ENCODE measurements around the gene FHIT. TPM values are rescaled to one million over a fixed set of nuclear protein-coding genes. Genes with fewer than 3 reads are reported as not detected.

Gene FHIT
- total and polyA plus RNA-seq, 4 donors, result 6.9 to 16.5 (median 9.9) TPM

DNA sequence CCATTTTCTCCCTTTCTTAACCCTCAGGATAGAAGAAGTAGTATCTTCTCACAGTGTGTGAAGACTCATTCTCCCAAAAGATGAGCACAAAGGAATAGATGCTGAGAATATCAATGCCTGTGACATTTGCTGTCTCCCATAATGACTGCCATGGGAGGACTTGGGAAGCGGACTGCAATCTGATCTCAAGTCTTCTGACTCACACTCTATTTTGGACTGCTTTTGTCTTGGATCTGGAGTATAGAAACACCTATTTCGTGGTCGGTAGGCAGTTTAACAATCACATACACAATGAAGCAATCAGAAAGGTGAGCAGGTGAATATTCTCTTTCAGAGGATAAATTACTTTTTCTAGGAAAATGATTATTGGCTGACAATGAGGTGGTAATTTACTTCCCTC is 852.0 kb downstream of the FHIT start:
- DNase-seq (ENCODE audit: low read depth in 4 of 6, low spot score in 6 of 6), result no peak
- H3K36me3 ChIP-seq (ENCODE audit: control insufficient read depth, insufficient read depth, low read length), result no peaks in the 10 kb centered on the region
- H3K27me3 ChIP-seq (ENCODE audit: control insufficient read depth, insufficient read depth, low read length), result no peaks in the 10 kb centered on the region
- H3K27ac ChIP-seq (ENCODE audit: low read depth, low read length), result no peak overlapping the region
- H3K4me1 ChIP-seq (ENCODE audit: control insufficient read depth, insufficient read depth, low read length), result no peaks in the 10 kb centered on the region
- no peaks in the 10 kb centered on the region for H3K9me3 ChIP-seq (ENCODE audit: control insufficient read depth, insufficient read depth, low read length)
- no CpG with 5 or more reads among the region's 3 CpGs for WGBS (ENCODE audit: insufficient coverage)
- no peak overlapping the region for H3K4me3 ChIP-seq (ENCODE audit: low read depth, low read length)

DNA sequence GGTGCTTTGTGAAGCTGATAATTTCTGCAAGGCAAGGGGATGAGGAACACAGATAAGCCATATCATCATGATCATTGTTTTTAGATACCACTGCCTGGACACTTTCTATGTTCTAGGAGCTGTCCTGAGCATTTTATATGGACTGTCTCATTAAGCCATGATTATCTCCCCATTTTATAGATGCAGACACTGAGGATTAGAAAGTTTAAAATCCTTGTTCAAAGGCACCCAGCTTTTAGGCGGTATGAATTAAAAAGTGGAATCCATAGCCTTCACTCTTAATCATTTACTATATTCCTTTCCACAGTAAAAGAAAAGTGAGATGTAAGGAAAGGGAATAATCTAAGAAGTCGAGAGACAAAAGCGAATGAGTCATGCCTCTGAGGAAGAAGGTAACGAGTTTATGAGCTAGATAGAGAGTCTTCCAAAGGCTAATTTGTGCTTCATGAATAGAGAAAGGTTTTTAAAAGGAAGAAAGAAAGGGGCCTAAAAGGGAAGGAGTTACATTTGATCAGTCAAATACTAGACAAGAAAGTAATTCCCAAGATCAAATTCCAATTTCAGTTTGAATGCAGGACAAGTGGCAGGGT is 856.0 kb downstream of the FHIT start:
- H3K27me3 ChIP-seq (ENCODE audit: control insufficient read depth, insufficient read depth, low read length), result no peaks in the 10 kb centered on the region
- DNase-seq (ENCODE audit: low read depth in 4 of 6, low spot score in 6 of 6), result no peak
- 74% methylated on average over 3 of the region's 4 CpGs for WGBS (ENCODE audit: insufficient coverage)
- no peaks in the 10 kb centered on the region for H3K36me3 ChIP-seq (ENCODE audit: control insufficient read depth, insufficient read depth, low read length)
- H3K27ac ChIP-seq (ENCODE audit: low read depth, low read length), result no peak overlapping the region
- no peaks in the 10 kb centered on the region for H3K4me1 ChIP-seq (ENCODE audit: control insufficient read depth, insufficient read depth, low read length)
- H3K9me3 ChIP-seq (ENCODE audit: control insufficient read depth, insufficient read depth, low read length), result no peaks in the 10 kb centered on the region
- H3K4me3 ChIP-seq (ENCODE audit: low read depth, low read length), result no peak overlapping the region

DNA sequence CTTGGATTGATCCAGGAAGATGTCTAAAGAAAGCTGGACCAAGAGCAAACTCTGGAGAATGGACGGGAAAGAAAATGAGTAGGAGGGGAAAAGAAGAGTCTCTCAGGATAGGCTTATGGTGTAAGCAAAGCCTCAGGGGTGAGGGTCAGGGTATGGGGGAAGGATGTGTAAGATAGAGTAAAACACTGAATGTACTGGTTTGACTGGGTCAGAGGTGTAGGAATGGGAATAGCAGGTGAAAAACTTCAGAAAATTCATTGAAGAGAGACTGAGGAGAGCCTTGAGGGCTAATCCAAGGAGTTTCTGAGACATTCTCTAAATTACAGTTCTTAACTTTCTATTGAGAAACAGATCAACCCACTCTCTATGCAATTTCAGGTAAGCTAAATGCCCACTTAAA is 857.3 kb downstream of the FHIT start:
- 85% methylated on average over 1 of the region's 1 CpG for WGBS (ENCODE audit: insufficient coverage)
- H3K36me3 ChIP-seq (ENCODE audit: control insufficient read depth, insufficient read depth, low read length), result no peaks in the 10 kb centered on the region
- H3K4me3 ChIP-seq (ENCODE audit: low read depth, low read length), result no peak overlapping the region
- no peak overlapping the region for H3K27ac ChIP-seq (ENCODE audit: low read depth, low read length)
- no peaks in the 10 kb centered on the region for H3K9me3 ChIP-seq (ENCODE audit: control insufficient read depth, insufficient read depth, low read length)
- no peaks in the 10 kb centered on the region for H3K27me3 ChIP-seq (ENCODE audit: control insufficient read depth, insufficient read depth, low read length)
- no peaks in the 10 kb centered on the region for H3K4me1 ChIP-seq (ENCODE audit: control insufficient read depth, insufficient read depth, low read length)
- DNase-seq (ENCODE audit: low read depth in 4 of 6, low spot score in 6 of 6), result no peak

- no peaks in the 10 kb centered on the region for H3K27me3 ChIP-seq (ENCODE audit: control insufficient read depth, insufficient read depth, low read length)
- H3K36me3 ChIP-seq (ENCODE audit: control insufficient read depth, insufficient read depth, low read length), result no peaks in the 10 kb centered on the region
- H3K9me3 ChIP-seq (ENCODE audit: control insufficient read depth, insufficient read depth, low read length), result no peaks in the 10 kb centered on the region
- DNase-seq (ENCODE audit: low read depth in 4 of 6, low spot score in 6 of 6), result no peak
- no peak overlapping the region for H3K27ac ChIP-seq (ENCODE audit: low read depth, low read length)
- 100% methylated on average over 2 of the region's 2 CpGs for WGBS (ENCODE audit: insufficient coverage)
- no peak overlapping the region for H3K4me3 ChIP-seq (ENCODE audit: low read depth, low read length)
- no peaks in the 10 kb centered on the region for H3K4me1 ChIP-seq (ENCODE audit: control insufficient read depth, insufficient read depth, low read length)
These were observed 858.8 kb downstream of the FHIT start for GRCh38 chr3:60392501-60392900.

- H3K4me1 ChIP-seq (ENCODE audit: control insufficient read depth, insufficient read depth, low read length), result no peaks in the 10 kb centered on the region
- H3K4me3 ChIP-seq (ENCODE audit: low read depth, low read length), result no peak overlapping the region
- H3K27ac ChIP-seq (ENCODE audit: low read depth, low read length), result no peak overlapping the region
- no CpG with 5 or more reads among the region's 1 CpG for WGBS (ENCODE audit: insufficient coverage)
- DNase-seq (ENCODE audit: low read depth in 4 of 6, low spot score in 6 of 6), result no peak
- H3K27me3 ChIP-seq (ENCODE audit: control insufficient read depth, insufficient read depth, low read length), result no peaks in the 10 kb centered on the region
- H3K36me3 ChIP-seq (ENCODE audit: control insufficient read depth, insufficient read depth, low read length), result no peaks in the 10 kb centered on the region
- no peaks in the 10 kb centered on the region for H3K9me3 ChIP-seq (ENCODE audit: control insufficient read depth, insufficient read depth, low read length)
These were observed 860.0 kb downstream of the FHIT start for GRCh38 chr3:60391292-60391691.

- no peak overlapping the region for H3K4me3 ChIP-seq (ENCODE audit: low read depth, low read length)
- peak in 1 of 6 donors; percentile 16 for DNase-seq (ENCODE audit: low read depth in 4 of 6, low spot score in 6 of 6)
- no peaks in the 10 kb centered on the region for H3K9me3 ChIP-seq (ENCODE audit: control insufficient read depth, insufficient read depth, low read length)
- no peak overlapping the region for H3K27ac ChIP-seq (ENCODE audit: low read depth, low read length)
- H3K4me1 ChIP-seq (ENCODE audit: control insufficient read depth, insufficient read depth, low read length), result no peaks in the 10 kb centered on the region
- H3K27me3 ChIP-seq (ENCODE audit: control insufficient read depth, insufficient read depth, low read length), result no peaks in the 10 kb centered on the region
- 69% methylated on average over 2 of the region's 2 CpGs for WGBS (ENCODE audit: insufficient coverage)
- H3K36me3 ChIP-seq (ENCODE audit: control insufficient read depth, insufficient read depth, low read length), result no peaks in the 10 kb centered on the region
These were observed 862.5 kb downstream of the FHIT start for GRCh38 chr3:60388731-60389130.

DNA sequence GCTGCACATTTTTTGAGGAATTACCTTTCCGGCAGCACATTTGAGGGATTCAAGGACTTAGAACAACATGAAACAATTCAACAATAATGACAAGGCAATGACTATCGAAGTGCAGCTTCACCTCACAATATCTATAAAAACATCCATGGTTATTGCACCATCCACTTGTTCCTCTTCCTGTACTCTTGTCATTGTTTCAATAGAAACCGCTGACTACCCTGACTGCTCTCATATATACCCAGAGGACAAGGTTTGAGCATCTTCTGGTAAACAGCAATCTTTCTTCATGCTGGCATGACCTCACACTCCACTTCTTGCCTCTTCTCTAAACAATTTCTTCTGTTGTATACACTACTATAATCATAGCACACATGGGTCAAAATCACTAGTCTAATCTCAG is 864.9 kb downstream of the FHIT start:
- H3K4me3 ChIP-seq (ENCODE audit: low read depth, low read length), result no peak overlapping the region
- H3K9me3 ChIP-seq (ENCODE audit: control insufficient read depth, insufficient read depth, low read length), result no peaks in the 10 kb centered on the region
- H3K27me3 ChIP-seq (ENCODE audit: control insufficient read depth, insufficient read depth, low read length), result no peaks in the 10 kb centered on the region
- no peak for DNase-seq (ENCODE audit: low read depth in 4 of 6, low spot score in 6 of 6)
- 73% methylated on average over 3 of the region's 3 CpGs for WGBS (ENCODE audit: insufficient coverage)
- no peak overlapping the region for H3K27ac ChIP-seq (ENCODE audit: low read depth, low read length)
- H3K36me3 ChIP-seq (ENCODE audit: control insufficient read depth, insufficient read depth, low read length), result no peaks in the 10 kb centered on the region
- no peaks in the 10 kb centered on the region for H3K4me1 ChIP-seq (ENCODE audit: control insufficient read depth, insufficient read depth, low read length)

- Histone ChIP-seq H3K36me3 (ENCODE audit: control insufficient read depth, insufficient read depth, low read length) (no peaks in the 10 kb centered on the region), H3K27ac (ENCODE audit: low read depth, low read length) (no peak overlapping the region), H3K4me3 (ENCODE audit: low read depth, low read length) (no peak overlapping the region), H3K4me1 (ENCODE audit: control insufficient read depth, insufficient read depth, low read length) (no peaks in the 10 kb centered on the region), H3K9me3 (ENCODE audit: control insufficient read depth, insufficient read depth, low read length) (no peaks in the 10 kb centered on the region), H3K27me3 (ENCODE audit: control insufficient read depth, insufficient read depth, low read length) (no peaks in the 10 kb centered on the region)
- no peak for DNase-seq (ENCODE audit: low read depth in 4 of 6, low spot score in 6 of 6)
- no CpG with 5 or more reads among the region's 5 CpGs for WGBS (ENCODE audit: insufficient coverage)
These were observed 866.9 kb downstream of the FHIT start for GRCh38 chr3:60384341-60384740.

GRCh38 chr3:60383345-60383744 is 867.9 kb downstream of the FHIT start:
- no peaks in the 10 kb centered on the region for H3K27me3 ChIP-seq (ENCODE audit: control insufficient read depth, insufficient read depth, low read length)
- no peaks in the 10 kb centered on the region for H3K36me3 ChIP-seq (ENCODE audit: control insufficient read depth, insufficient read depth, low read length)
- H3K4me3 ChIP-seq (ENCODE audit: low read depth, low read length), result no peak overlapping the region
- no peaks in the 10 kb centered on the region for H3K4me1 ChIP-seq (ENCODE audit: control insufficient read depth, insufficient read depth, low read length)
- WGBS (ENCODE audit: insufficient coverage), result 100% methylated on average over 1 of the region's 2 CpGs
- DNase-seq (ENCODE audit: low read depth in 4 of 6, low spot score in 6 of 6), result no peak
- no peak overlapping the region for H3K27ac ChIP-seq (ENCODE audit: low read depth, low read length)
- no peaks in the 10 kb centered on the region for H3K9me3 ChIP-seq (ENCODE audit: control insufficient read depth, insufficient read depth, low read length)

- no CpG with 5 or more reads among the region's 2 CpGs for WGBS (ENCODE audit: insufficient coverage)
- H3K4me3 ChIP-seq (ENCODE audit: low read depth, low read length), result no peak overlapping the region
- no peaks in the 10 kb centered on the region for H3K4me1 ChIP-seq (ENCODE audit: control insufficient read depth, insufficient read depth, low read length)
- H3K9me3 ChIP-seq (ENCODE audit: control insufficient read depth, insufficient read depth, low read length), result no peaks in the 10 kb centered on the region
- H3K27ac ChIP-seq (ENCODE audit: low read depth, low read length), result no peak overlapping the region
- H3K27me3 ChIP-seq (ENCODE audit: control insufficient read depth, insufficient read depth, low read length), result no peaks in the 10 kb centered on the region
- no peaks in the 10 kb centered on the region for H3K36me3 ChIP-seq (ENCODE audit: control insufficient read depth, insufficient read depth, low read length)
- no peak for DNase-seq (ENCODE audit: low read depth in 4 of 6, low spot score in 6 of 6)
These were observed 884.8 kb downstream of the FHIT start for GRCh38 chr3:60366486-60366885.

Data from spinal cord (tissue), 10 donors.